ENCODE results near the gene SDS. TPM values are rescaled to one million over a fixed set of nuclear protein-coding genes. Genes with fewer than 3 reads are reported as not detected.

The SDS gene
- total RNA-seq, 2 experiments from 2014 or later = not detected

- Mint-ChIP-seq H3K4me1 (ENCODE audit: low read depth) (no peaks in the 10 kb centered on the region), H3K27ac (no peak overlapping the region), H3K9me3 (no peaks in the 10 kb centered on the region), H3K36me3 (peaks cover 4% of the 10 kb centered on the region), H3K4me3 (no peak overlapping the region), H3K27me3 (no peaks in the 10 kb centered on the region)
- CTCF ChIA-PET = no interaction called here
- POLR2A ChIA-PET = no interaction called here
- no peak for DNase-seq
- intact Hi-C loops (cut with micrococcal nuclease) = no loop called here
Measured at GRCh38 chr12:113392988-113393579, 10.6 kb downstream of the SDS start.

- no peaks in the 10 kb centered on the region for H3K27me3 Mint-ChIP-seq
- H3K4me1 Mint-ChIP-seq (ENCODE audit: low read depth) = no peaks in the 10 kb centered on the region
- no peak for DNase-seq
- H3K36me3 Mint-ChIP-seq = peaks cover 4% of the 10 kb centered on the region
- ChIA-PET CTCF (no interaction called here), POLR2A (no interaction called here)
- intact Hi-C loops (cut with micrococcal nuclease) = no loop called here
- H3K27ac Mint-ChIP-seq = no peak overlapping the region
- no peaks in the 10 kb centered on the region for H3K9me3 Mint-ChIP-seq
- no peak overlapping the region for H3K4me3 Mint-ChIP-seq
Measured at GRCh38 chr12:113392520-113392919, 11.2 kb downstream of the SDS start.

GRCh38 chr12:113391650-113392337 lies 11.9 kb downstream of the SDS start:
- Mint-ChIP-seq H3K27me3 (no peaks in the 10 kb centered on the region), H3K4me1 (ENCODE audit: low read depth) (no peaks in the 10 kb centered on the region), H3K36me3 (peaks cover 4% of the 10 kb centered on the region), H3K9me3 (no peaks in the 10 kb centered on the region), H3K27ac (no peak overlapping the region), H3K4me3 (no peak overlapping the region)
- CTCF ChIA-PET = no interaction called here
- intact Hi-C loops (cut with micrococcal nuclease) = no loop called here
- no peak for DNase-seq
- POLR2A ChIA-PET = no interaction called here

- ChIA-PET POLR2A (no interaction called here), CTCF (no interaction called here)
- Mint-ChIP-seq H3K4me3 (no peak overlapping the region), H3K27ac (no peak overlapping the region), H3K4me1 (ENCODE audit: low read depth) (no peaks in the 10 kb centered on the region), H3K36me3 (peaks cover 4% of the 10 kb centered on the region), H3K27me3 (no peaks in the 10 kb centered on the region), H3K9me3 (no peaks in the 10 kb centered on the region)
- no peak for DNase-seq
- intact Hi-C loops (cut with micrococcal nuclease) = no loop called here
Measured at GRCh38 chr12:113391145-113391544, 12.5 kb downstream of the SDS start.

- ChIA-PET CTCF (no interaction called here), POLR2A (no interaction called here)
- Mint-ChIP-seq H3K27me3 (no peaks in the 10 kb centered on the region), H3K36me3 (peaks cover 8% of the 10 kb centered on the region), H3K9me3 (no peaks in the 10 kb centered on the region), H3K4me3 (no peak overlapping the region), H3K27ac (no peak overlapping the region), H3K4me1 (ENCODE audit: low read depth) (no peaks in the 10 kb centered on the region)
- intact Hi-C loops (cut with micrococcal nuclease) = no loop called here
- no peak for DNase-seq
Measured at GRCh38 chr12:113390064-113391043, 13.3 kb downstream of the SDS start.

- no peaks in the 10 kb centered on the region for H3K9me3 Mint-ChIP-seq
- H3K4me1 Mint-ChIP-seq (ENCODE audit: low read depth) = no peaks in the 10 kb centered on the region
- intact Hi-C loops (cut with micrococcal nuclease) = no loop called here
- no peak overlapping the region for H3K27ac Mint-ChIP-seq
- no peaks in the 10 kb centered on the region for H3K27me3 Mint-ChIP-seq
- H3K4me3 Mint-ChIP-seq = no peak overlapping the region
- DNase-seq = no peak
- ChIA-PET CTCF (interaction anchor here (1.6 kb wide), 1 partner anchor 37 kb away, joined by 4 read pairs; no protein-coding TSS in a partner anchor), POLR2A (no interaction called here)
- peaks cover 12% of the 10 kb centered on the region for H3K36me3 Mint-ChIP-seq
Measured at GRCh38 chr12:113388351-113388750, 15.3 kb downstream of the SDS start.

GRCh38 chr12:113387631-113388030 lies 16.1 kb downstream of the SDS start:
- Mint-ChIP-seq H3K27me3 (no peaks in the 10 kb centered on the region), H3K27ac (no peak overlapping the region), H3K36me3 (peaks cover 12% of the 10 kb centered on the region), H3K4me3 (no peak overlapping the region), H3K4me1 (ENCODE audit: low read depth) (no peaks in the 10 kb centered on the region), H3K9me3 (no peaks in the 10 kb centered on the region)
- no peak for DNase-seq
- intact Hi-C loops (cut with micrococcal nuclease) = no loop called here
- ChIA-PET CTCF (interaction anchor here (1.6 kb wide), 1 partner anchor 38 kb away, joined by 4 read pairs; no protein-coding TSS in a partner anchor), POLR2A (no interaction called here)

- ChIA-PET CTCF (no interaction called here), POLR2A (no interaction called here)
- H3K9me3 Mint-ChIP-seq = no peaks in the 10 kb centered on the region
- H3K4me3 Mint-ChIP-seq = no peak overlapping the region
- intact Hi-C loops (cut with micrococcal nuclease) = no loop called here
- H3K36me3 Mint-ChIP-seq = peaks cover 12% of the 10 kb centered on the region
- H3K27me3 Mint-ChIP-seq = no peaks in the 10 kb centered on the region
- H3K4me1 Mint-ChIP-seq (ENCODE audit: low read depth) = no peaks in the 10 kb centered on the region
- no peak for DNase-seq
- no peak overlapping the region for H3K27ac Mint-ChIP-seq
Measured at GRCh38 chr12:113386866-113387566, 16.7 kb downstream of the SDS start.

GRCh38 chr12:113385282-113385882 lies 18.3 kb downstream of the SDS start:
- POLR2A ChIA-PET = no interaction called here
- DNase-seq = no peak
- CTCF ChIA-PET = no interaction called here
- Mint-ChIP-seq H3K9me3 (no peaks in the 10 kb centered on the region), H3K4me3 (no peak overlapping the region), H3K4me1 (ENCODE audit: low read depth) (no peaks in the 10 kb centered on the region), H3K27ac (no peak overlapping the region), H3K27me3 (no peaks in the 10 kb centered on the region), H3K36me3 (peaks cover 15% of the 10 kb centered on the region)
- intact Hi-C loops (cut with micrococcal nuclease) = no loop called here

- no peaks in the 10 kb centered on the region for H3K9me3 Mint-ChIP-seq
- ChIA-PET CTCF (no interaction called here), POLR2A (no interaction called here)
- peaks cover 15% of the 10 kb centered on the region for H3K36me3 Mint-ChIP-seq
- intact Hi-C loops (cut with micrococcal nuclease) = no loop called here
- no peak overlapping the region for H3K27ac Mint-ChIP-seq
- no peaks in the 10 kb centered on the region for H3K27me3 Mint-ChIP-seq
- no peaks in the 10 kb centered on the region for H3K4me1 Mint-ChIP-seq (ENCODE audit: low read depth)
- no peak overlapping the region for H3K4me3 Mint-ChIP-seq
- no peak for DNase-seq
Measured at GRCh38 chr12:113384778-113385177, 18.9 kb downstream of the SDS start.

GRCh38 chr12:113382206-113382605 lies 21.5 kb downstream of the SDS start:
- Mint-ChIP-seq H3K4me1 (ENCODE audit: low read depth) (no peaks in the 10 kb centered on the region), H3K27ac (no peak overlapping the region), H3K9me3 (no peaks in the 10 kb centered on the region), H3K4me3 (no peak overlapping the region), H3K27me3 (no peaks in the 10 kb centered on the region), H3K36me3 (peaks cover 15% of the 10 kb centered on the region)
- ChIA-PET POLR2A (no interaction called here), CTCF (no interaction called here)
- DNase-seq = no peak
- intact Hi-C loops (cut with micrococcal nuclease) = no loop called here

GRCh38 chr12:113381220-113381619 lies 22.5 kb downstream of the SDS start:
- no peaks in the 10 kb centered on the region for H3K4me1 Mint-ChIP-seq (ENCODE audit: low read depth)
- CTCF ChIA-PET = no interaction called here
- H3K36me3 Mint-ChIP-seq = peaks cover 19% of the 10 kb centered on the region
- no peaks in the 10 kb centered on the region for H3K27me3 Mint-ChIP-seq
- H3K27ac Mint-ChIP-seq = no peak overlapping the region
- no peaks in the 10 kb centered on the region for H3K9me3 Mint-ChIP-seq
- intact Hi-C loops (cut with micrococcal nuclease) = no loop called here
- no peak overlapping the region for H3K4me3 Mint-ChIP-seq
- POLR2A ChIA-PET = no interaction called here
- DNase-seq = no peak
